GM21529 (cell line): Measurements from ENCODE around the gene NLRC5.
"Not testable (repeated sequence)": the region's sequence is repeated elsewhere in the genome, so short reads cannot be mapped to it uniquely, and the experiment has no call there.

Source experiments
- ATAC-seq: cut with Tn5 transposase; IDR thresholded peaks from one replicate; pipeline ENCODE4 v1.9.1; 2021; ENCODE audit not compliant: unreplicated experiment

The NLRC5 gene

DNA sequence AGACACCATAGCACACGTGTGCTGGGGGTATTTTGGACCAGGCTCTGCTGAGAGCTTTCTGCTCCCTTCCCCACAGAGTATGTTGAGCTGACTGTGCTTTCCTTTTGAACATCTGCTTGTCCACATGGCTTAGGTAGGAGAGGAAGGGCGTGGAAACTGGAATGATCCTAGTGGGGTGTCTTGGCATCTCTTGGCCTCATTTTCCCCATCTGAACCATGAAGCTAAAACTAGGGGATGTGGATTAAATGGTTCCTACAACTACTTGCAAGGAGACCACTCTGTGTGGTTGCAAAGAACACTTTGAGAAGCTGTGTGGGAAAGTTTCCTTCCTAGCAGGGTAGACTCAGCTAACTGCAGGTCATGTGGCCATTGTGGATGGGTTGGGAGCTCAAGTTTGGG is 6.7 kb upstream of the NLRC5 start:
- ATAC-seq: no peak

DNA sequence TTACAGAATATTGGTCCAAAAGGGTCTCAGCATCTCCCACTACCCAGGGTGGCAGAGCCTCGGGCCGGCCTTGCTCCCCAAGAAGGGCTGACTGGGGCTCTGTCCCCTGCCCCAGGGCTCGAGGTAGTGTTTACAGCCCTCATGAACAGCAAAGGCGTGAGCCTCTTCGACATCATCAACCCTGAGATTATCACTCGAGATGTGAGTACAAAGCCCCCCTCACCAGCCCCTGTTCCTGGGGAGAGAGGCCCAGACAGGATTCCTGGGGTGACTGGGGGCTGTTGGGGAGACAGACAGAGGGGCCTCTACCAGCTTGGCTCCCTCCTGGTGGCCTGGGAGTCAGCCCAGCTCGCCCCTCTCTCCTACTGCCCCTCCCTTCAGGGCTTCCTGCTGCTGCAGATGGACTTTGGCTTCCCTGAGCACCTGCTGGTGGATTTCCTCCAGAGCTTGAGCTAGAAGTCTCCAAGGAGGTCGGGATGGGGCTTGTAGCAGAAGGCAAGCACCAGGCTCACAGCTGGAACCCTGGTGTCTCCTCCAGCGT is 6.1 kb upstream of the NLRC5 start:
- no peak for ATAC-seq

GRCh38 chr16:56984639-56985038 is 4.7 kb upstream of the NLRC5 start:
- no peak for ATAC-seq

DNA sequence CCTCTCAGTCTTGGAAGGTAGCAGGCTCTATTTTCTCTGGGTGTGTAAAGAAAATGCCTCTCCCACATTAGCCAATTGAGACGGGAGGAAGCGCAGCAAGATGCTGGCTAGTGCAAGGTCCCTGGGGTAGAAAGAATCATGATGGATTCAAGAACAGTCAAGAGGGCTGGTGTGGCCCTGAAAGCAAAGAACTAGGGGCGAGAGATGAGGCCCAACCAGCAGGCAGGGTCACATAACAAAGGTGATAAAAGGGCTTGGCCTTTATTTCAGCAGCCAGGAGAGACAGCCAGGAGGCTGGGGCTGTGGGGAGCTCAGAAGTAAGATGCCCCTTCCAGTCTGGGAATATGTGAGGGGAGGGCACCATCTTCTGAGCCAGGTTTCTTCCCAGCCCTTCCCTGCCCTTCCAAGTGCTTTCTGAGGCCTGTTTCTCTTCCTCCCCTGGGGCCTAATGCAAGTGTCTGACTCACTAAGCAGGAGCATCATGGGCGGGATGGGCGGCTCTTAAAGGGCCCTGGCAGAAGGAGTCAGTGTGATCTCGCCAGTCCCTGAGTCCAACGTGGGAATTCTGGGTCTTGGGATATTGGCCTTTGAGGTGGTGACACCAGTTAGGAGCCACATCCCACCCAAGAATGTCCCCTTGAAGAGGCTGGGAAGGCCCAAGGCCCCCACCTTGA is 3.9 kb upstream of the NLRC5 start:
- no peak for ATAC-seq

GRCh38 chr16:56985962-56986360 is 3.4 kb upstream of the NLRC5 start:
- no peak for ATAC-seq

- ATAC-seq: no peak
Measured at GRCh38 chr16:56986361-56986760, 3.0 kb upstream of the NLRC5 start.

- ATAC-seq: not testable (repeated sequence)
Measured at GRCh38 chr16:56986908-56987307, 2.4 kb upstream of the NLRC5 start.

DNA sequence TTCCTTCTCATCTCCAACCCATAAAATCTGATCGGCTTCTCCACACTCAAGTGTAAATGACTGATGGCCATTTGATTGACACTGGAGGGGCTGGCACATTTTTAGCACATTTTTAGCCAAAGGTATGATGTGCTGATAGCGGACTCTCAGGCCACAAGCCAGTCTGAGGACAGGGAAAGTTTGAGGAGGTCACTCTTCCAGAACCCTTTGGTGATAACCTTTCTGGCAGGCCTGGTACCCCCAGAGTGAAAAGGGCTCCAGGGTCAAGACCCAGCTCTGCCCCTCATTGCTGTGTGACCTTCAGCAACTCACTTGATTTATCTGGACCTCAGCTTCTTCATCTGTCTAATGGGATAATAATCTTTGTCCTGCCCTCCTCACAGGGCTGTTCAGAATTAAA is 1.7 kb upstream of the NLRC5 start:
- ATAC-seq: no peak

GRCh38 chr16:56988161-56988947 is 1.0 kb upstream of the NLRC5 start:
- ATAC-seq: no peak

DNA sequence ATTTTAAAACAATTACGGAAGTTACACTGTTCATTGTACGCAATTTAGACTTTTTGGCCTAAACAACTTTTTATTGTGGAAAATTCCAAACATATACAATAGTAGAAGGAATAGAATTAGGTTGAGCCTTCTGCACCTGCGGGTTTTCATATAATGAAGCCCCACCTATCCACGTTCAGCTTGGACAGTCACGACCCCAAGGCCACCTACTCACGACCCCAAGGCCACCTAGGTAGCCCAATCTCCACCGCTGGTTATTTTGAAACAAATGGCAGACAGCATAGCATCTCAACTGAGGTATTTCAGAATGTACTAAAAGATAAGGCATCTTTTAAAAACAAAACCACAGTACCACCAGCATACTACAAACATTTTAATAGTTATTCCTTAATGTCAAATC is 631 bp downstream of the NLRC5 start:
- ATAC-seq: no peak

- no peak for ATAC-seq
Measured at GRCh38 chr16:56990407-56991286, 1.3 kb downstream of the NLRC5 start.

- ATAC-seq: not testable (repeated sequence)
Measured at GRCh38 chr16:56992431-56992830, 3.1 kb downstream of the NLRC5 start.

DNA sequence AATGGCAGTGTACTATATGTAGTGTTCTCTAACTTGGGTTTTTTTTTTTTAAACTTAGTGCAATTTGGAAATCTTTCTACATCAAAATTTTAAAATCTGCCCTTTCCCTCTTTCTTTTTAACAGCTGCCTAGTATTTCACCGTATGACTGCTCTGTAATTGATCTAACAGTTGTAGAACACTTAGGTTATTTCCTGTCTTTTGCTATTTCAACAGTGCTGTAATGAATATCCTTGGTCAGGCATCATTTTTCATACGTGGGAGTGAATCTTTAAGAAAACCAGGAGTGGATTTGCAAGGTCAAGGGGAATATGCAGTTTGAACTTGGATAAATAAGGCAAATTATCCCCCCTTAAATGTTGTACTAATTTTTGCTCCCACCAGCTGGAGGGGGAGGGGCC is 3.8 kb downstream of the NLRC5 start:
- no peak for ATAC-seq

- no peak for ATAC-seq
Measured at GRCh38 chr16:56994311-56994710, 5.0 kb downstream of the NLRC5 start.

GRCh38 chr16:56995136-56995805 is 5.9 kb downstream of the NLRC5 start:
- no peak for ATAC-seq

- no peak for ATAC-seq
Measured at GRCh38 chr16:56997264-56997663, 7.9 kb downstream of the NLRC5 start.

- no peak for ATAC-seq
Measured at GRCh38 chr16:56997931-56998330, 8.6 kb downstream of the NLRC5 start.

DNA sequence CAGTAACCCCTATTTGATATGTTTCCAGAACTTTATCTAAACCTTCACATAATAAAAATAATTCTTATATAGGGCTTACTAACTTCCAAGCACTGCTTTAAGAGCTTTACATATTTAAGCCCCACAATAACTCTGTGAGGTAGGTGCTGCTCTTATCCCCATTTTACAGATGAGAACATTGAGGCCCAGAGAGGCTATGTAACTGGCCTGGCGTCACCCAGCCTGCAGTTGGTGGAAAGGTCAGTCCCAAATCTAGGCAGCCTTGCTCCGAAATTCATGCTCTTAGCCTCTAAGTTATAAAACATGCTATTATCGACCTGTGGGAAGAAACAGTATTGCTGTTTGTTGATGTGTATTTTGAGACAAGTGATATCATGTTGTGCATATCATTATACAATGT is 9.0 kb downstream of the NLRC5 start:
- no peak for ATAC-seq

GRCh38 chr16:56998861-56999260 is 9.5 kb downstream of the NLRC5 start:
- no peak for ATAC-seq

DNA sequence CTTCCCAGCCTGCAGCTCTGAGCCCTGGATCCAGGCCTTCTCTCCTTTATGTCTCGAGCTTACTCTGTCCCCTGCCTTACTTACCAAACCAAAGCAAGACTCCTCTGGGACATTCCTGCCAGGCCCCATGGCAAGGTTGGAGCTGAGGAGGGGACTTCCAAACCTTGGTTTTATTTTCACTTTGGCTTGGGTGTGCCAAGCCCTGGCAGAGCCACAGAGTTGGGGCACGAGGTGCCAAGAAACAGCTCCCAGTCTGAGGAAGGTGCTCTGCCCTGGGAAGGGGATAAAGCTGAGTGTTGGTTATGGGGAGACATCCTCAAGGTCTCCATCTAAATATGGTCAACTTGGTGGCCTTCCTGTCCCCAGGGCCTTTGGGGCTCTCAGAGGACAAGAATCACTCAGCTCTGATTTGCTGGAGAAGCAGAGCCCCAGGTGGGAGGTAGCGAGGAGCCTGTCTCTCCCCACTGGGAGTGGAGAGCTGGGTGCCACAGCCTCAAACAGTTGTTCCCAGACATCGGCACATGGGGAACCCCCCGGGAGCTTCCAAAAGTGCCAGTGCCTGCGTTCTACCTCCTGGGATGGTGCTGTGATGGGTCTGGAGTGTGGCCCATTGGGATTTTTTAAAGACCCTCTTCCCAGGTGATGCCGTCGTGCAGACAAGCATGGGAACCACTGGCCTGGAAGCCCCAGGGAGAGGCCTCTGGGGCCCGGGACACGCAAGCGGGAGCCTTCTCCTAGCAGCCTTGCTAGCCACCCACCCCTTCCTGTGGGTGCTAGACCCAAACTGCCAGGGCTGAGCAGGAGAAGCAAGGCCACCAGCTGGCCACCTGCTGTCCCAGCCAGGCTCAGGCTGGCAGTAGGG is 10.3 kb downstream of the NLRC5 start:
- ATAC-seq: peak; percentile 33
